H1 (cell line): Measurements from ENCODE around the gene PELO. TPM values are rescaled to one million over a fixed set of nuclear protein-coding genes. Genes with fewer than 3 reads are reported as not detected.

Source experiments
- CTCF ChIA-PET: fragments of 300-600 bp; sonication (Branson Sonifier 250); formaldehyde crosslinking; loops from one replicate; lab custom pipeline; 2021; ENCODE audit not compliant: partially characterized antibody; lab: Charles Lee
- POLR2A ChIA-PET: fragments of 300-600 bp; sonication (Branson Sonifier 250); formaldehyde crosslinking; loops from one replicate; lab custom pipeline; 2021; ENCODE audit warnings: inconsistent platforms; ENCODE audit not compliant: partially characterized antibody; lab: Charles Lee
- DNase-seq, 2 experiments: peaks; one replicate each; pipeline versions ENCODE4 v3.0.0 to v3.0.0-alpha.2; 2010 to 2022; ENCODE audit warnings: low spot score in 2 of 2, low read depth in 1 of 2, mixed read lengths in 1 of 2
- FAIRE-seq: peaks from 2 replicates; lab custom pipeline; 2011; peaks lifted over from hg19 to GRCh38; lab: Jason Lieb, UNC
- H2AFZ ChIP-seq: 2 replicates; pipeline ENCODE4 v1.8.1; 2012; ENCODE audit warnings: low read length, inconsistent platforms
- H2AK5ac ChIP-seq: 2 replicates; pipeline ENCODE4 v1.6.1; 2013; ENCODE audit warnings: low read depth, low read length
- H2BK120ac ChIP-seq: replicated peaks from 2 replicates; pipeline ENCODE3; 2013; ENCODE audit warnings: low read depth, low read length, inconsistent platforms
- H2BK12ac ChIP-seq: 2 replicates; pipeline ENCODE4 v1.6.1; 2013; ENCODE audit warnings: low read depth, low read length
- H2BK15ac ChIP-seq: 2 replicates; pipeline ENCODE4 v1.6.1; 2013; ENCODE audit warnings: low read length
- H2BK20ac ChIP-seq: 2 replicates; pipeline ENCODE4 v1.6.1; 2013; ENCODE audit warnings: low read length
- H2BK5ac ChIP-seq: 2 replicates; pipeline ENCODE4 v1.6.1; 2013; ENCODE audit warnings: low read depth, low read length
- H3K14ac ChIP-seq: 2 replicates; pipeline ENCODE4 v1.6.1; 2013; ENCODE audit warnings: inconsistent platforms; ENCODE audit not compliant: insufficient read length
- H3K18ac ChIP-seq: 2 replicates; pipeline ENCODE4 v1.6.1; 2013; ENCODE audit warnings: low read length; ENCODE audit errors: extremely low read depth
- H3K23ac ChIP-seq: 2 replicates; pipeline ENCODE4 v1.6.1; 2013; ENCODE audit warnings: inconsistent platforms; ENCODE audit not compliant: insufficient read length
- H3K23me2 ChIP-seq: 2 replicates; pipeline ENCODE4 v1.6.1; 2013; ENCODE audit warnings: low read depth, low read length
- H3K27ac ChIP-seq: 2 replicates; pipeline ENCODE4 v1.6.1; 2011; ENCODE audit warnings: low read depth, low read length, inconsistent platforms
- H3K27me3 ChIP-seq, 4 experiments: replicated peaks in 1 of 4; 1 replicate in 1 of 4; 2 replicates in 3 of 4; pipeline versions ENCODE4 v1.6.1 to v1.8.1; 2011 to 2013; ENCODE audit warnings: low read length in 3 of 4, mild to moderate bottlenecking in 3 of 4, inconsistent platforms in 2 of 4, mixed read lengths in 2 of 4, moderate library complexity in 1 of 4; ENCODE audit not compliant: control insufficient read depth in 3 of 4, insufficient read depth in 3 of 4; ENCODE audit errors: extremely low read depth in 1 of 4
- H3K36me3 ChIP-seq, 4 experiments: 2 replicates each; pipeline versions ENCODE4 v1.6.1 to v1.8.1; 2011 to 2013; ENCODE audit warnings: mild to moderate bottlenecking in 4 of 4, low read length in 3 of 4, moderate library complexity in 2 of 4, control low read depth in 1 of 4, inconsistent platforms in 1 of 4; ENCODE audit not compliant: insufficient read depth in 4 of 4, control insufficient read depth in 2 of 4
- H3K4ac ChIP-seq: replicated peaks from 2 replicates; pipeline ENCODE3; 2013; ENCODE audit warnings: low read length, low read depth, mixed read lengths, inconsistent platforms; ENCODE audit not compliant: insufficient read length
- H3K4me1 ChIP-seq, 4 experiments: replicated peaks in 1 of 4; 1 replicate in 1 of 4; 2 replicates in 3 of 4; pipeline versions ENCODE4 v1.6.1 to v1.8.1; 2011 to 2013; ENCODE audit warnings: low read length in 3 of 4, inconsistent platforms in 2 of 4, mixed read lengths in 1 of 4; ENCODE audit not compliant: insufficient read depth in 4 of 4, control insufficient read depth in 3 of 4
- H3K4me2 ChIP-seq, 2 experiments: 2 replicates each; pipeline versions ENCODE4 v1.6.1 to v1.8.1; 2011 to 2013; ENCODE audit warnings: low read depth in 2 of 2, low read length in 2 of 2, control low read depth in 1 of 2, inconsistent platforms in 1 of 2, mild to moderate bottlenecking in 1 of 2; ENCODE audit not compliant: insufficient read depth in 1 of 2
- H3K4me3 ChIP-seq, 4 experiments: fragments of 200-600, 300-600 bp in 1 of 4; sonication (generic), shearing (Covaris generic), sonication (Bioruptor Twin) in 1 of 4; 2 replicates each; pipeline versions ENCODE4 v1.5.1 to v1.8.1; 2011 to 2016; ENCODE audit warnings: low read length in 4 of 4, low read depth in 3 of 4, control low read depth in 2 of 4, inconsistent platforms in 2 of 4, mild to moderate bottlenecking in 2 of 4, mixed read lengths in 1 of 4, moderate library complexity in 1 of 4; ENCODE audit not compliant: insufficient read depth in 2 of 4; ENCODE audit errors: extremely low read depth in 1 of 4
- H3K56ac ChIP-seq: replicated peaks from 2 replicates; pipeline ENCODE3; 2013; ENCODE audit warnings: low read depth, mild to moderate bottlenecking, mixed read lengths, low read length, inconsistent platforms; ENCODE audit not compliant: insufficient read length
- H3K79me1 ChIP-seq: 2 replicates; pipeline ENCODE4 v1.6.1; 2013; ENCODE audit warnings: low read depth, low read length, control low read depth
- H3K79me2 ChIP-seq, 2 experiments: 2 replicates each; pipeline versions ENCODE4 v1.6.1 to v1.8.1; 2012 to 2013; ENCODE audit warnings: low read length in 2 of 2, mild to moderate bottlenecking in 2 of 2, inconsistent platforms in 1 of 2; ENCODE audit not compliant: insufficient read depth in 2 of 2, control insufficient read depth in 1 of 2
- H3K9ac ChIP-seq, 4 experiments: replicated peaks in 1 of 4; 1 replicate in 1 of 4; 2 replicates in 3 of 4; pipeline versions ENCODE4 v1.6.1 to v1.8.1; 2011 to 2013; ENCODE audit warnings: low read depth in 3 of 4, low read length in 3 of 4, control low read depth in 2 of 4, mild to moderate bottlenecking in 2 of 4, moderate library complexity in 2 of 4, inconsistent platforms in 1 of 4; ENCODE audit errors: extremely low read depth in 1 of 4
- H3K9me3 ChIP-seq, 2 experiments: 2 replicates each; pipeline versions ENCODE4 v1.6.1 to v1.8.1; 2012 to 2013; ENCODE audit warnings: mild to moderate bottlenecking in 2 of 2, moderate library complexity in 2 of 2, control low read depth in 1 of 2, inconsistent platforms in 1 of 2, low read depth in 1 of 2, low read length in 1 of 2, mixed read lengths in 1 of 2; ENCODE audit not compliant: insufficient read depth in 2 of 2
- H4K20me1 ChIP-seq, 2 experiments: replicated peaks in 1 of 2; 2 replicates each; pipeline versions ENCODE3 to v1.8.1; 2011 to 2013; ENCODE audit warnings: inconsistent platforms in 2 of 2, low read length in 2 of 2, mild to moderate bottlenecking in 1 of 2; ENCODE audit not compliant: insufficient read depth in 2 of 2, control insufficient read depth in 1 of 2
- H4K5ac ChIP-seq: 2 replicates; pipeline ENCODE4 v1.6.1; 2013; ENCODE audit warnings: low read length, low read depth, mixed read lengths, inconsistent platforms; ENCODE audit not compliant: insufficient read length
- H4K8ac ChIP-seq: 2 replicates; pipeline ENCODE4 v1.8.0; 2013; ENCODE audit warnings: mild to moderate bottlenecking, moderate library complexity, low read length, inconsistent platforms; ENCODE audit not compliant: insufficient read depth; ENCODE audit errors: extremely low read depth
- H4K91ac ChIP-seq: replicated peaks from 2 replicates; pipeline ENCODE3; 2013; ENCODE audit warnings: low read length, mixed read lengths, inconsistent platforms; ENCODE audit not compliant: insufficient read length
- EGR1 ChIP-seq: IDR thresholded peaks from 2 replicates; pipeline ENCODE4 v1.6.1; 2011; ENCODE audit warnings: low read depth, low read length, borderline replicate concordance
- EP300 ChIP-seq, 2 experiments: IDR thresholded peaks; 1 replicate in 1 of 2; 2 replicates in 1 of 2; pipeline ENCODE4 v1.6.1; 2011 to 2012; ENCODE audit warnings: low read depth in 2 of 2, low read length in 2 of 2, mild to moderate bottlenecking in 2 of 2, borderline replicate concordance in 1 of 2, inconsistent platforms in 1 of 2, moderate library complexity in 1 of 2
- FOSL1 ChIP-seq: IDR thresholded peaks from 2 replicates; pipeline ENCODE4 v1.6.1; 2011; ENCODE audit warnings: mild to moderate bottlenecking, low read depth, low read length, moderate library complexity; ENCODE audit not compliant: insufficient read depth
- GABPA ChIP-seq: IDR thresholded peaks from 2 replicates; pipeline ENCODE4 v1.6.1; 2011; ENCODE audit warnings: mild to moderate bottlenecking, low read length, moderate library complexity, borderline replicate concordance; ENCODE audit not compliant: insufficient read depth
- GTF2F1 ChIP-seq: IDR thresholded peaks from 2 replicates; pipeline ENCODE4 v1.6.1; 2012; ENCODE audit warnings: low read depth, low read length, improper control_type of control experiment, borderline replicate concordance
- HDAC2 ChIP-seq, 2 experiments: fragments of 300-600 bp in 1 of 2; sonication (generic) in 1 of 2; IDR thresholded peaks; 2 replicates each; pipeline ENCODE4 v1.6.1; 2011 to 2012; ENCODE audit warnings: low read depth in 2 of 2, low read length in 2 of 2, mild to moderate bottlenecking in 2 of 2, moderate library complexity in 2 of 2, borderline replicate concordance in 1 of 2, inconsistent platforms in 1 of 2
- KDM1A ChIP-seq: fragments of 200-600, 300-600 bp; sonication (generic); IDR thresholded peaks from 2 replicates; pipeline ENCODE4 v1.7.1; 2016; ENCODE audit warnings: mild to moderate bottlenecking, low read length, borderline replicate concordance
- POU5F1 ChIP-seq: IDR thresholded peaks from 2 replicates; pipeline ENCODE4 v1.6.1; 2011; ENCODE audit warnings: low read depth, mild to moderate bottlenecking, low read length, moderate library complexity
- SAP30 ChIP-seq: fragments of 300-600 bp; sonication (generic); IDR thresholded peaks from 2 replicates; pipeline ENCODE4 v1.7.1; 2012; ENCODE audit warnings: low read length, moderate library complexity, mild to moderate bottlenecking, inconsistent platforms; ENCODE audit not compliant: insufficient read depth, insufficient replicate concordance
- SP4 ChIP-seq: IDR thresholded peaks from 2 replicates; pipeline ENCODE4 v1.6.1; 2012; ENCODE audit warnings: low read length, inconsistent platforms
- SRF ChIP-seq: IDR thresholded peaks from 2 replicates; pipeline ENCODE4 v1.6.1; 2011; ENCODE audit warnings: mild to moderate bottlenecking, low read depth, low read length, moderate library complexity
- TAF1 ChIP-seq: IDR thresholded peaks from 2 replicates; pipeline ENCODE4 v1.6.1; 2011; ENCODE audit warnings: mild to moderate bottlenecking, low read depth, low read length
- WGBS, 2 experiments: shearing (Covaris generic) in 1 of 2; methylation state at CpG; one replicate each; pipeline versions ENCODE4 v1.1.6 to v1.1.7; 2013 to 2015; ENCODE audit warnings: low lambda C conversion rate in 2 of 2, mixed read lengths in 2 of 2, inconsistent platforms in 1 of 2, low coverage in 1 of 2, missing lambda C conversion rate in 1 of 2; ENCODE audit not compliant: insufficient replicate concordance in 2 of 2, insufficient coverage in 1 of 2, insufficient read length in 1 of 2; ENCODE audit errors: extremely low coverage in 1 of 2, missing lambda C conversion rate in 1 of 2; 5-methylcytosine and 5-hydroxymethylcytosine counted together
- polyA plus RNA-seq, 7 experiments: library from polyadenylated mRNA; depleted of rRNA in 3 of 7; stranded (reverse) in 5 of 7; unstranded in 2 of 7; fragments of >200 nt in 5 of 7; fragments of 200-250 nt in 2 of 7; gene quantifications; 1 replicate in 5 of 7; 2 replicates in 1 of 7; 4 replicates in 1 of 7; pipeline versions ENCODE4 v1.2.1 to v1.2.3, GENCODE V29; 2011 to 2013; ENCODE audit warnings: missing spikeins in 2 of 7, mixed read lengths in 2 of 7
- total RNA-seq: library from RNA; stranded (reverse); fragmentation: NEBNext Ultra II Directional; extraction: Animal tissue kit (Norgen Biotek cat#: 25700); gene quantifications from 2 replicates; pipeline ENCODE4 v1.2.1, GENCODE V29; 2021

The PELO gene
- total and polyA plus RNA-seq, 2 of the 8 experiments (the other 6 are each of a cell fraction or from before 2014, with no cell fraction given) = 10.8 to 18.5 TPM

DNA sequence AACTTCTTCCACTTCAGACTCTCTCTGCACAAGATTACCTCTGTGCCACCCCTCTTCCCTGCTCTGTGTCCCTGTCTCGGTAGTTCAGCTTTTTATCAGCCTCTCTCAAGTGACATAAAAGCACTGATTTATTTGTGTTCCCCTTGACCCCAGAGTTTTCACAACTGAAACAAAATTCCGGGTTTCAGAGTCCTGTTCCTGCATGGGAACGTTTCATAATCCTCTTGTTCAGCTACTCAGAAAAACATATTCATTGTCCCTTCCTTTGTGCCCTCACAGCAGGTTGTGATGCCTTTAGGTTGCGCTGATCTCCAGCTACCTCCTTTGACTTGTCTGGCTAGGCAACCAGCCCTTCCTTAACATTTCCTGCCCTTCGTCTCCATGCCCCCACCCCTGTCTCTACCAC is 13.7 kb upstream of the PELO start:
- Histone ChIP-seq H2BK120ac (no peak overlapping the region), H3K79me2 (no peaks in the 10 kb centered on the region), H3K4me1 (peaks cover 0 to 3% (median 0%) of the 10 kb centered on the region in 4 experiments; a peak in 1 of 7 replicates), H3K23ac (no peak overlapping the region), H3K18ac (no peak overlapping the region), H3K4ac (no peak overlapping the region), H2AFZ (no peak overlapping the region), H4K5ac (no peak overlapping the region), H3K79me1 (no peaks in the 10 kb centered on the region), H3K23me2 (no peaks in the 10 kb centered on the region), H4K8ac (no peak overlapping the region), H3K14ac (no peak overlapping the region), H3K9me3 (no peaks in the 10 kb centered on the region), H3K36me3 (no peaks in the 10 kb centered on the region), H3K4me3 (no peak overlapping the region), H3K56ac (no peak overlapping the region), H3K27ac (no peak overlapping the region), H3K4me2 (peak overlapping the region in 1 of 2 experiments; percentile 17; a peak in 2 of 4 replicates), H2BK12ac (no peak overlapping the region), H4K91ac (no peak overlapping the region), H3K9ac (no peak overlapping the region), H2BK15ac (no peak overlapping the region), H4K20me1 (no peaks in the 10 kb centered on the region), H2AK5ac (no peak overlapping the region), H2BK5ac (no peak overlapping the region), H3K27me3 (no peaks in the 10 kb centered on the region), H2BK20ac (no peak overlapping the region)
- FAIRE-seq = peak; percentile 72
- ChIA-PET POLR2A (no interaction called here), CTCF (interaction anchor here (1.0 to 1.4 kb wide), 3 partner anchors 80 to 175 kb away, joined by 3 read pairs; no protein-coding TSS in a partner anchor)
- TF ChIP-seq GABPA (no peak), TAF1 (no peak), SRF (no peak), HDAC2 (IDR thresholded peaks at IDR 0.05; ENCODE audit: borderline replicate concordance in 1 of 2, low read depth in 2 of 2, low read length in 2 of 2) (no peak), KDM1A (no peak), EGR1 (no peak), FOSL1 (no peak), SP4 (no peak), SAP30 (no peak), POU5F1 (no peak), EP300 (IDR thresholded peaks at IDR 0.05; ENCODE audit: borderline replicate concordance in 1 of 2, low read depth in 2 of 2, low read length in 2 of 2) (no peak), GTF2F1 (no peak)
- no peak for DNase-seq
- WGBS, 2 experiments = 33% methylated on average over 5 of the region's 5 CpGs; no CpG with 5 or more reads in 1 of the 2 experiments
